GM20000 (cell line): ENCODE results near the gene CHST15.

Experiments used
- DNase-seq: peaks from one replicate; pipeline ENCODE4 v3.0.0; 2012; ENCODE audit warnings: low spot score
- TF ChIP-seq, protein P1 (sequence below): IDR thresholded peaks from 2 replicates; pipeline ENCODE4 v1.5.1; 2012; ENCODE audit warnings: mild to moderate bottlenecking, control low read depth; ENCODE audit errors: extremely low read depth, missing control alignments

The CHST15 gene

DNA sequence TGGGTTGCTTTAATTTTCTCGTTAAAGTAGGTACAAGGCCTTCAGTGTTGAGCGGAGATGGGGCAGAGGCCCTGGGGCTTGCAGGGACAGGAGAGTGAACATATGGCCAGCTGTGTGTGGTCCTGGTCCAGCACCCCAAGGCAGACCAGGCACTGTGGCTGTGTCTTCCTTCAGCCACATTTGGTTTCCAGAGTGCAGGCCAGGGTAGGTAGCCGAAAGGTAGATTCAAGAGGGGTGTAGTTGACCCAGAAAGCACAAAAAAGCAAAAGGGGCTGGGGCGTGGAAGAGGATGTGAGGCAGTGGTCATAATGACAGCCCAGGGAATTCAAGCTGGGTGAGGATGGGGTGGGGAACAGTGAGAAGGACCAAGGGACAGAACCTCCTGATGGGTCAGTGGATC lies 21.3 kb upstream of the CHST15 start:
- no peak for DNase-seq
- TF ChIP-seq, protein P1, sequence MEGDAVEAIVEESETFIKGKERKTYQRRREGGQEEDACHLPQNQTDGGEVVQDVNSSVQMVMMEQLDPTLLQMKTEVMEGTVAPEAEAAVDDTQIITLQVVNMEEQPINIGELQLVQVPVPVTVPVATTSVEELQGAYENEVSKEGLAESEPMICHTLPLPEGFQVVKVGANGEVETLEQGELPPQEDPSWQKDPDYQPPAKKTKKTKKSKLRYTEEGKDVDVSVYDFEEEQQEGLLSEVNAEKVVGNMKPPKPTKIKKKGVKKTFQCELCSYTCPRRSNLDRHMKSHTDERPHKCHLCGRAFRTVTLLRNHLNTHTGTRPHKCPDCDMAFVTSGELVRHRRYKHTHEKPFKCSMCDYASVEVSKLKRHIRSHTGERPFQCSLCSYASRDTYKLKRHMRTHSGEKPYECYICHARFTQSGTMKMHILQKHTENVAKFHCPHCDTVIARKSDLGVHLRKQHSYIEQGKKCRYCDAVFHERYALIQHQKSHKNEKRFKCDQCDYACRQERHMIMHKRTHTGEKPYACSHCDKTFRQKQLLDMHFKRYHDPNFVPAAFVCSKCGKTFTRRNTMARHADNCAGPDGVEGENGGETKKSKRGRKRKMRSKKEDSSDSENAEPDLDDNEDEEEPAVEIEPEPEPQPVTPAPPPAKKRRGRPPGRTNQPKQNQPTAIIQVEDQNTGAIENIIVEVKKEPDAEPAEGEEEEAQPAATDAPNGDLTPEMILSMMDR: no peak

DNA sequence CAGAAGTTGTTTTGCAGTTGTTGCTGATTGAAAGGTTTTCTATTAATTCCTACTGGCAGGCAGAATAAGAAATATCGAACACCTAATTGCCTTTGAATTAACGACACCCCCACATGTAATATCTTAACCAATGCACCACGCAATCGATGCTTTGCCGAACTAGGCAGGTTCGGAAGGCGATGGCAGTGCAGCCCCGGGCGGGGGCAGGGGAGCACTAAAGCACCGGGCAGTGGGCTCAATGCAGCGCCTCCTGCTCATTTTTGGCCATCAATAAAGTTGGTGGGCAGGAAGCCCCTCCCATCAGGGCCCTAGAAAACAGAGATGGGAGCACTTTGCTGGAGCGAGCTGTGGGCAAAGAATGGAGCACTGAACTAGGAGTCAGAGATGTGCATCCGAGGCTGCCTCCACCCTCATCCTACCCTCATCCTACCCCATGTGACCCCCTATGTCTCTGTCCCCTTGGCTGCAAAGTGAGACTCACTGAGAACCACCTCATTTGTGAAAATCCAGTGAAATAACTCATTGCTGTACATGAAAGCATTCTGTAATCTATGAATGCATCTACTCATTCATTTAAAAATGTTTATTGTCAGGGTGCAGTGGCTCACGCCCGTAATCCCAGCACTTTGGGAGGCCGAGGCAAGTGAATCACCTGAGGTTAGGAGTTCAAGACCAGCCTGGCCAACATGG lies 19.6 kb upstream of the CHST15 start:
- DNase-seq: no peak
- TF ChIP-seq, protein P1: no peak

DNA sequence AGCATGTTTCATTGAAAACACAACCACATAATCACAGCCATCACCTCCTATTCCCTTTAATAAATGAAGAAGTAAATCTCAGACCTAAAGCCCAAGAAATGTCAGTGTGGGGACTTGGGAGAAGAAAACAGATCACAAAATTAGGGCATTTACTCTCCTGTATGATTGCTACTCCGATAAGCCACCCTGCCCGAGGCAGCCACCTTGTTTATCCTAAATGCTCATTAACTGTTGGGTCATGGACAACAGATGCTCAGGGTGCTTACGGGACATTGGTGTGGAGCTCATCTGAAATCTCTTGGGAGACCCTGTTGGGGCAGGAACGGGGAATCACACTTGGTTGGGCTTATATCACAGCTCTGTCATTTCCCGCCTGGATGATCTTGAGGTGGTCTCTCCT lies 17.5 kb upstream of the CHST15 start:
- TF ChIP-seq, protein P1: no peak
- DNase-seq: no peak

DNA sequence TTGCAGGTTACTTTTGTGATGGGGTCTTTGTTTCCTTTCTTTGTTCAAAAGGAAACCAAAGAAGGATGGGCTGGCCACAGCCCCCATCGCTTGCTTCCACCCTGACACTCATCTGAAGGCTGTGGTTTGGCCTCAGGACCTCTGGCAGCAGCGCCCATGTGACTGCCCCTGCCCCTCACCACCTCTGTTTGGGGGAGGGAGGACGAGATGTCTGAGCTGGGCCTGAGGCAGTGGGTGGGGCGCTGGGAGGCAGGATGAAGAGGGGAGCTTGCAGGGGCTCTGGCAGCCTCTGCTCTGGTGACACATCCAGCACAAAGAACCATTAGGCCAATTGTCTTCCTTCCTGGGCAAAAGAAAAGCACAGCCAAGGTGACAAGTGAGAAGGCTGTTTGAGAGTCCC lies 15.9 kb upstream of the CHST15 start:
- TF ChIP-seq, protein P1: no peak
- no peak for DNase-seq

DNA sequence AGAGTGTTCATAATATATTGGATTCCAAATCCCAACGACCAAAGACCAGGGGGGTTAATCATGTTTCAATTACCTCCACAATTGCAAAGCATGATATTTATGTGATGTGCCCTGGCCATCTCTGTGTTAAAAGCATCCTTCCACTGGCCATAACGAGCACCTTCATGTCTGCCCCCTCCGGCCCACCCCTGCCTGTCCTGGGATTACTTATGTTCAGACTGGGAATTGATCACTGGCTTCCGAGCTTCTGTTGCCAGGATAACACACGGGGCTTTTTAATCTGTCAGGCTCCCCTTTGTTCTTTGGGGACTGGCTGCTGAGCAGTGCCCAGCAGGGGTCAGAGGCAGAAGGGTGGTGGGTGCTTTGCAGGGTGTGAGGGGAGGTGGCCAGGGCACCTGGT lies 13.7 kb upstream of the CHST15 start:
- no peak for DNase-seq
- TF ChIP-seq, protein P1: no peak

DNA sequence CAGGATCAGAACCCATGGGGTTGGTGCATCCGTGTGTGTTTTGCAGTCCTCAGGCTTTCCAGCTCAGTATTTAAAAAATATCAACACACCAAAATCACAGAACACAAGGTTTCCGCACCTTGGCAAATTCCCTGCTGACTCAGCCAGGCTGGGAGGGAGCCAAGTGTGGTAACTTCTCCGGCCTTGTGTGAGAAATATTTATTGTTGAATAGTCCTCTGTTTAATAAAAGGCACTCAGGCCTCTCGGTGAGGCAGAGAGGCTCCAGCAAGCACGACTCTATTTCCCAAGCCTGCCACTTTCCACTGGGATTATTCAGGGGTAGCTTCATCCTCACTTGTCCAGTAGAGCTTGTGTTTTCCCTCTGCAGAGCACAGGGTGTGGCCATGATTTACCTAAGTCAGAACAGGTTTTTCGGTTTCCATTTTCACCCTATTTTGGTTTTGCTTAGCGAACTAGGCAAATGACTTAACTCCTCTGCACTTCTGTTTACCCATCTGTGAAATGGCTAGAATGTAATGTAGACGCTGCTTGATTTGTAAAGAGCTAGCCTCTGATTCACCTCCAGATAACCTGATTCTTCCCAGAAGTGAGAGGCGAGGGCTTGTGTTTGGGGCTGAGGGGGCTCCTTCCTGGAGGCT lies 13.0 kb upstream of the CHST15 start:
- DNase-seq: peak; percentile 69
- TF ChIP-seq, protein P1: no peak

DNA sequence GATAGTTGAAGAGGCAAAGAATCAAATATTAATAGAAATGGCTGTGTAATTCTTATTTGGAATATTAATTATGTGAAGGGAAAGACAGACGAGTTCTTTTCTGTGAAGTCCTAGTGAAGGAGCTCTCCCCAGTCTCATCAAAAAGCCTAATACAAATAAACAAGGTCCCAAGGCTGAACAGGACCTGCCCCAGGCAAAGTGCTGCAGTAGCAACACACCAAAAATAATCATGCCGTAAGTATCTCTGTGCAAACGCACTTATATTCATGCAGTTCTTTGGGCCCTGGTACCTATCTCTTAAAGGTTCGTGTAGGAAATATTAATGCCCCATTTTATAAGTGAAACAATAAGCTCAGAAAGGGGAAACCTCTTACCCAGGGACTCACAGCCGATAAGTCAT lies 12.2 kb upstream of the CHST15 start:
- TF ChIP-seq, protein P1: no peak
- no peak for DNase-seq
